ENCODE data around the gene SHISA9.

DNA sequence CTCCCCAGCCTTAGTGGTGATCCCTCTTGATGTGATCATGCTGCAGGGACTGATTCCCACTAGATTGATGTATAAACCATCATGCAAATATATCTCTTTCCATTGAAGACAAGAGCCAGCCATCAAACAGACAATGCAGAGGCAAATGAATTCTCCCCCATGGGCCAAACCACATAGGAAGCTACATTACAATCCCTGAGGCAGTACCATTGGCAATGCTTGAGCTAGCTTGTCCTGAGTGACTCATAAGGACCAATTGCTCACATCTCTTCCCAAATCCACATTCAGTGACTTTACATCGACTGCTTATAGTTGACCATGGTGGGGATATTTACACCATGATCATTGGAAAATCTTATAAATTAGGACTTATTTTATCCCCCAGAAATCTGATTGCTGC lies 242.2 kb downstream of the SHISA9 start:
- TF ChIP-seq, protein P1, sequence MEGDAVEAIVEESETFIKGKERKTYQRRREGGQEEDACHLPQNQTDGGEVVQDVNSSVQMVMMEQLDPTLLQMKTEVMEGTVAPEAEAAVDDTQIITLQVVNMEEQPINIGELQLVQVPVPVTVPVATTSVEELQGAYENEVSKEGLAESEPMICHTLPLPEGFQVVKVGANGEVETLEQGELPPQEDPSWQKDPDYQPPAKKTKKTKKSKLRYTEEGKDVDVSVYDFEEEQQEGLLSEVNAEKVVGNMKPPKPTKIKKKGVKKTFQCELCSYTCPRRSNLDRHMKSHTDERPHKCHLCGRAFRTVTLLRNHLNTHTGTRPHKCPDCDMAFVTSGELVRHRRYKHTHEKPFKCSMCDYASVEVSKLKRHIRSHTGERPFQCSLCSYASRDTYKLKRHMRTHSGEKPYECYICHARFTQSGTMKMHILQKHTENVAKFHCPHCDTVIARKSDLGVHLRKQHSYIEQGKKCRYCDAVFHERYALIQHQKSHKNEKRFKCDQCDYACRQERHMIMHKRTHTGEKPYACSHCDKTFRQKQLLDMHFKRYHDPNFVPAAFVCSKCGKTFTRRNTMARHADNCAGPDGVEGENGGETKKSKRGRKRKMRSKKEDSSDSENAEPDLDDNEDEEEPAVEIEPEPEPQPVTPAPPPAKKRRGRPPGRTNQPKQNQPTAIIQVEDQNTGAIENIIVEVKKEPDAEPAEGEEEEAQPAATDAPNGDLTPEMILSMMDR (IDR thresholded peaks at IDR 0.05; ENCODE audit: low read depth, low read length, poor library complexity, severe bottlenecking) = no peak
- no peak for TF ChIP-seq EZH2phosphoT487 (IDR thresholded peaks at IDR 0.05; ENCODE audit: borderline replicate concordance, low read length)
